Breast epithelium (tissue), 3 donors: ENCODE measurements around the gene TFCP2L1.

ENCODE experiments used
- POLR2A ChIP-seq: fragments of 450-650 bp; IDR thresholded peaks from one replicate; pipeline ENCODE4 v1.6.1; 2016; ENCODE audit warnings: antibody characterized with exemption, mild to moderate bottlenecking, moderate library complexity
- POLR2AphosphoS5 ChIP-seq, 3 donors: sonication (generic); formaldehyde crosslinking; IDR thresholded peaks; one replicate each; pipeline ENCODE4 v1.6.1; 2017; ENCODE audit warnings: antibody characterized with exemption in 3 of 3
- TF ChIP-seq, protein P1 (sequence below), 3 donors: fragments of 450-650 bp; IDR thresholded peaks; one replicate each; pipeline ENCODE4 v1.5.1; 2016 to 2017; ENCODE audit warnings: antibody characterized with exemption in 3 of 3, mild to moderate bottlenecking in 3 of 3, moderate library complexity in 3 of 3

- TF ChIP-seq, protein P1, sequence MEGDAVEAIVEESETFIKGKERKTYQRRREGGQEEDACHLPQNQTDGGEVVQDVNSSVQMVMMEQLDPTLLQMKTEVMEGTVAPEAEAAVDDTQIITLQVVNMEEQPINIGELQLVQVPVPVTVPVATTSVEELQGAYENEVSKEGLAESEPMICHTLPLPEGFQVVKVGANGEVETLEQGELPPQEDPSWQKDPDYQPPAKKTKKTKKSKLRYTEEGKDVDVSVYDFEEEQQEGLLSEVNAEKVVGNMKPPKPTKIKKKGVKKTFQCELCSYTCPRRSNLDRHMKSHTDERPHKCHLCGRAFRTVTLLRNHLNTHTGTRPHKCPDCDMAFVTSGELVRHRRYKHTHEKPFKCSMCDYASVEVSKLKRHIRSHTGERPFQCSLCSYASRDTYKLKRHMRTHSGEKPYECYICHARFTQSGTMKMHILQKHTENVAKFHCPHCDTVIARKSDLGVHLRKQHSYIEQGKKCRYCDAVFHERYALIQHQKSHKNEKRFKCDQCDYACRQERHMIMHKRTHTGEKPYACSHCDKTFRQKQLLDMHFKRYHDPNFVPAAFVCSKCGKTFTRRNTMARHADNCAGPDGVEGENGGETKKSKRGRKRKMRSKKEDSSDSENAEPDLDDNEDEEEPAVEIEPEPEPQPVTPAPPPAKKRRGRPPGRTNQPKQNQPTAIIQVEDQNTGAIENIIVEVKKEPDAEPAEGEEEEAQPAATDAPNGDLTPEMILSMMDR (IDR thresholded peaks at IDR 0.05) = no peak
- no peak for TF ChIP-seq POLR2AphosphoS5 (IDR thresholded peaks at IDR 0.05)
- no peak for TF ChIP-seq POLR2A
Measured at GRCh38 chr2:121287146-121287798, 2.3 kb upstream of the TFCP2L1 start.
